ENCODE results near the gene CSNK1A1.

DNA sequence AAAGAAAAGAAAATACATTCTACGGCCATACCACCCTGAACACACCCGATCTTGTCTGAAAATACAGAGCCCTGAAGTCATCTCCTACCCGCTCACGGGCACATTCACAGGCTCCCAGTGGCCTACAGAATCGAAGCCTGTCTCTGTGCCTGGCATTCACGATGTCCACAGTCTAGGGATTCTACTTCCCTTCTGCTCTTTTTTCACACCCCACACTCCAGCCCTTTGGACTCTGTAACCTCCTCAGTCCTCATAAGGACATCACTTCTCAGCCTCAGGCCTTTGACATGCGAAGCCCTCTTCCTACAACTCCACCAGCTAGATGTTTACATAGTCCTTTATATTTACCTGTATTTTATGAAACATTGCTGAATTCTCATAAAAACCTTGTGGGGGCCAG lies 77.8 kb downstream of the CSNK1A1 start:
- TF ChIP-seq, protein P1, sequence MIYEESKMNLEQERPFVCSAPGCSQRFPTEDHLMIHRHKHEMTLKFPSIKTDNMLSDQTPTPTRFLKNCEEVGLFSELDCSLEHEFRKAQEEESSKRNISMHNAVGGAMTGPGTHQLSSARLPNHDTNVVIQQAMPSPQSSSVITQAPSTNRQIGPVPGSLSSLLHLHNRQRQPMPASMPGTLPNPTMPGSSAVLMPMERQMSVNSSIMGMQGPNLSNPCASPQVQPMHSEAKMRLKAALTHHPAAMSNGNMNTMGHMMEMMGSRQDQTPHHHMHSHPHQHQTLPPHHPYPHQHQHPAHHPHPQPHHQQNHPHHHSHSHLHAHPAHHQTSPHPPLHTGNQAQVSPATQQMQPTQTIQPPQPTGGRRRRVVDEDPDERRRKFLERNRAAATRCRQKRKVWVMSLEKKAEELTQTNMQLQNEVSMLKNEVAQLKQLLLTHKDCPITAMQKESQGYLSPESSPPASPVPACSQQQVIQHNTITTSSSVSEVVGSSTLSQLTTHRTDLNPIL (CRISPR knock-in tag; IDR thresholded peaks at IDR 0.05; ENCODE audit: low read depth): no peak
- TF ChIP-seq ZNF70 (CRISPR knock-in tag; IDR thresholded peaks at IDR 0.05): no peak
- TF ChIP-seq RARB (CRISPR knock-in tag; IDR thresholded peaks at IDR 0.05): no peak
- TF ChIP-seq BACH2 (CRISPR knock-in tag; IDR thresholded peaks at IDR 0.05; ENCODE audit: borderline replicate concordance): no peak
- TF ChIP-seq, protein P2, sequence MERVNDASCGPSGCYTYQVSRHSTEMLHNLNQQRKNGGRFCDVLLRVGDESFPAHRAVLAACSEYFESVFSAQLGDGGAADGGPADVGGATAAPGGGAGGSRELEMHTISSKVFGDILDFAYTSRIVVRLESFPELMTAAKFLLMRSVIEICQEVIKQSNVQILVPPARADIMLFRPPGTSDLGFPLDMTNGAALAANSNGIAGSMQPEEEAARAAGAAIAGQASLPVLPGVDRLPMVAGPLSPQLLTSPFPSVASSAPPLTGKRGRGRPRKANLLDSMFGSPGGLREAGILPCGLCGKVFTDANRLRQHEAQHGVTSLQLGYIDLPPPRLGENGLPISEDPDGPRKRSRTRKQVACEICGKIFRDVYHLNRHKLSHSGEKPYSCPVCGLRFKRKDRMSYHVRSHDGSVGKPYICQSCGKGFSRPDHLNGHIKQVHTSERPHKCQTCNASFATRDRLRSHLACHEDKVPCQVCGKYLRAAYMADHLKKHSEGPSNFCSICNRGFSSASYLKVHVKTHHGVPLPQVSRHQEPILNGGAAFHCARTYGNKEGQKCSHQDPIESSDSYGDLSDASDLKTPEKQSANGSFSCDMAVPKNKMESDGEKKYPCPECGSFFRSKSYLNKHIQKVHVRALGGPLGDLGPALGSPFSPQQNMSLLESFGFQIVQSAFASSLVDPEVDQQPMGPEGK (CRISPR knock-in tag; IDR thresholded peaks at IDR 0.05; ENCODE audit: borderline replicate concordance): no peak
- TF ChIP-seq ZFP30 (CRISPR knock-in tag; IDR thresholded peaks at IDR 0.05): no peak
- TF ChIP-seq OSR1 (CRISPR knock-in tag; IDR thresholded peaks at IDR 0.05): no peak
- no peak for TF ChIP-seq ZFP3 (CRISPR knock-in tag; IDR thresholded peaks at IDR 0.05)
- TF ChIP-seq ARNTL (CRISPR knock-in tag; IDR thresholded peaks at IDR 0.05; ENCODE audit: borderline replicate concordance, low read depth): no peak
- no peak for TF ChIP-seq CSDC2 (CRISPR knock-in tag; IDR thresholded peaks at IDR 0.05)
- no peak for TF ChIP-seq PPARA (CRISPR knock-in tag; IDR thresholded peaks at IDR 0.05; ENCODE audit: borderline replicate concordance)
- no peak for TF ChIP-seq ZC3H10 (CRISPR knock-in tag; IDR thresholded peaks at IDR 0.05)
- no peak for TF ChIP-seq GLIS3 (CRISPR knock-in tag; IDR thresholded peaks at IDR 0.05)
- TF ChIP-seq, protein P3, sequence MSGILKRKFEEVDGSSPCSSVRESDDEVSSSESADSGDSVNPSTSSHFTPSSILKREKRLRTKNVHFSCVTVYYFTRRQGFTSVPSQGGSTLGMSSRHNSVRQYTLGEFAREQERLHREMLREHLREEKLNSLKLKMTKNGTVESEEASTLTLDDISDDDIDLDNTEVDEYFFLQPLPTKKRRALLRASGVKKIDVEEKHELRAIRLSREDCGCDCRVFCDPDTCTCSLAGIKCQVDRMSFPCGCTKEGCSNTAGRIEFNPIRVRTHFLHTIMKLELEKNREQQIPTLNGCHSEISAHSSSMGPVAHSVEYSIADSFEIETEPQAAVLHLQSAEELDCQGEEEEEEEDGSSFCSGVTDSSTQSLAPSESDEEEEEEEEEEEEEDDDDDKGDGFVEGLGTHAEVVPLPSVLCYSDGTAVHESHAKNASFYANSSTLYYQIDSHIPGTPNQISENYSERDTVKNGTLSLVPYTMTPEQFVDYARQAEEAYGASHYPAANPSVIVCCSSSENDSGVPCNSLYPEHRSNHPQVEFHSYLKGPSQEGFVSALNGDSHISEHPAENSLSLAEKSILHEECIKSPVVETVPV (CRISPR knock-in tag; IDR thresholded peaks at IDR 0.05): no peak
